Esophagus muscularis mucosa (tissue), 4 donors: Measurements from ENCODE around the gene FGF14. TPM values are rescaled to one million over a fixed set of nuclear protein-coding genes. Genes with fewer than 3 reads are reported as not detected.

Experiments
- DNase-seq: peaks from one replicate; pipeline ENCODE4 v3.0.0-alpha.2; 2017; ENCODE audit errors: extremely low spot score
- H3K27ac ChIP-seq, 4 donors: fragments of 200-600 bp; sonication (generic); replicated peaks in 1 of 4; 1 replicate in 3 of 4; 2 replicates in 1 of 4; pipeline ENCODE4 v1.5.1; 2016 to 2019; ENCODE audit warnings: mild to moderate bottlenecking in 1 of 4
- H3K27me3 ChIP-seq, 4 donors: fragments of 200-600 bp; sonication (generic); one replicate each; pipeline versions ENCODE4 v1.5.1 to v1.6.0; 2016 to 2019
- H3K36me3 ChIP-seq, 4 donors: fragments of 200-600 bp; sonication (generic); one replicate each; pipeline ENCODE4 v1.5.1; 2016 to 2019
- H3K4me1 ChIP-seq, 4 donors: fragments of 200-600 bp; sonication (generic); one replicate each; pipeline ENCODE4 v1.5.1; 2016 to 2019
- H3K4me3 ChIP-seq, 4 donors: fragments of 200-600 bp; sonication (generic); 1 replicate in 2 of 4; 2 replicates in 2 of 4; pipeline ENCODE4 v1.5.1; 2016 to 2019; ENCODE audit warnings: mild to moderate bottlenecking in 4 of 4, moderate library complexity in 1 of 4
- H3K9me3 ChIP-seq, 4 donors: fragments of 200-600 bp; sonication (generic); 1 replicate in 3 of 4; 2 replicates in 1 of 4; pipeline ENCODE4 v1.5.1; 2016 to 2019
- EP300 ChIP-seq: sonication (generic); formaldehyde crosslinking; IDR thresholded peaks from one replicate; pipeline ENCODE4 v1.6.1; 2017; ENCODE audit warnings: antibody characterized with exemption
- POLR2A ChIP-seq: fragments of 450-650 bp; IDR thresholded peaks from one replicate; pipeline ENCODE4 v1.6.1; 2017; ENCODE audit warnings: antibody characterized with exemption, moderate library complexity, mild to moderate bottlenecking, low read depth
- POLR2AphosphoS5 ChIP-seq, 2 donors: sonication (generic); formaldehyde crosslinking; IDR thresholded peaks; one replicate each; pipeline ENCODE4 v1.6.1; 2017; ENCODE audit warnings: antibody characterized with exemption in 2 of 2
- WGBS: methylation state at CpG from one replicate; pipeline ENCODE4 v1.1.5; 2018; 5-methylcytosine and 5-hydroxymethylcytosine counted together
- intact Hi-C: fragments of 100-400 bp; cut with DNase I; formaldehyde crosslinking; loops from one replicate; pipeline ENCODE4 v1.15.1; 2023
- total RNA-seq, 4 donors: library from RNA; depleted of rRNA; stranded (reverse); fragments of >200 nt; gene quantifications; one replicate each; pipeline versions ENCODE4 v1.1.0 to v1.2.1, GENCODE V29; 2016
- TF ChIP-seq, protein P1 (sequence below), 3 experiments: fragments of 200-600 bp in 2 of 3; fragments of 450-650 bp in 1 of 3; sonication (generic) in 2 of 3; IDR thresholded peaks; one replicate each; pipeline ENCODE4 v1.5.1; 2017 to 2019; ENCODE audit warnings: antibody characterized with exemption in 3 of 3, mild to moderate bottlenecking in 2 of 3, moderate library complexity in 1 of 3

Gene FGF14
- total RNA-seq, 4 donors from 2014 or later = 0.33 to 2.1 (median 0.87) TPM

DNA sequence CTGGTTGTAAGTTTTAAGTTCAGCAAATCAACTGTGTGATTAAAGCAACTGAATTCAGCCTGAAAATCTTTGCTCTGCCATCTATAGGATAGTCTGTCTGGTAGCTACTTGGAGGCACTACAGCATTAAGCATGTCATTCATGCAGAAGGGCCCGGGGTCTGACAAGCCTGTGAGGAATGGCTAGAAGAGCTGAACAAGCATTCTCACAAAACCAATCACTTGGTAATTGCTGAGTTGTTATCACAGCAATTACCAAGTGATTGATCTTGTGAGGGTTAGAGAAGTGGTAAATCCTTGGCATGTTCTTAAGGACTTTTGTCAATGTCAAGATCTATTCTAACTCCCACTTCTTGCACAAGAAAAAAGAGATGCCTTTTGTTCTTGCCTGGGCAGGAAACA, 356.1 kb downstream of the FGF14 start:
- Histone ChIP-seq H3K27me3 (no peaks in the 10 kb centered on the region), H3K9me3 (peaks cover 0 to 1% (median 0%) of the 10 kb centered on the region in 4 donors), H3K4me1 (peaks cover 0 to 26% (median 21%) of the 10 kb centered on the region in 4 donors), H3K4me3 (no peak overlapping the region), H3K27ac (no peak overlapping the region), H3K36me3 (no peaks in the 10 kb centered on the region)
- intact Hi-C loops = no loop called here
- 56% methylated on average over 1 of the region's 1 CpG for WGBS
- TF ChIP-seq POLR2AphosphoS5 (IDR thresholded peaks at IDR 0.05) (no peak), EP300 (no peak), POLR2A (no peak)
- TF ChIP-seq, protein P1, sequence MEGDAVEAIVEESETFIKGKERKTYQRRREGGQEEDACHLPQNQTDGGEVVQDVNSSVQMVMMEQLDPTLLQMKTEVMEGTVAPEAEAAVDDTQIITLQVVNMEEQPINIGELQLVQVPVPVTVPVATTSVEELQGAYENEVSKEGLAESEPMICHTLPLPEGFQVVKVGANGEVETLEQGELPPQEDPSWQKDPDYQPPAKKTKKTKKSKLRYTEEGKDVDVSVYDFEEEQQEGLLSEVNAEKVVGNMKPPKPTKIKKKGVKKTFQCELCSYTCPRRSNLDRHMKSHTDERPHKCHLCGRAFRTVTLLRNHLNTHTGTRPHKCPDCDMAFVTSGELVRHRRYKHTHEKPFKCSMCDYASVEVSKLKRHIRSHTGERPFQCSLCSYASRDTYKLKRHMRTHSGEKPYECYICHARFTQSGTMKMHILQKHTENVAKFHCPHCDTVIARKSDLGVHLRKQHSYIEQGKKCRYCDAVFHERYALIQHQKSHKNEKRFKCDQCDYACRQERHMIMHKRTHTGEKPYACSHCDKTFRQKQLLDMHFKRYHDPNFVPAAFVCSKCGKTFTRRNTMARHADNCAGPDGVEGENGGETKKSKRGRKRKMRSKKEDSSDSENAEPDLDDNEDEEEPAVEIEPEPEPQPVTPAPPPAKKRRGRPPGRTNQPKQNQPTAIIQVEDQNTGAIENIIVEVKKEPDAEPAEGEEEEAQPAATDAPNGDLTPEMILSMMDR (IDR thresholded peaks at IDR 0.05) = no peak
- no peak for DNase-seq

DNA sequence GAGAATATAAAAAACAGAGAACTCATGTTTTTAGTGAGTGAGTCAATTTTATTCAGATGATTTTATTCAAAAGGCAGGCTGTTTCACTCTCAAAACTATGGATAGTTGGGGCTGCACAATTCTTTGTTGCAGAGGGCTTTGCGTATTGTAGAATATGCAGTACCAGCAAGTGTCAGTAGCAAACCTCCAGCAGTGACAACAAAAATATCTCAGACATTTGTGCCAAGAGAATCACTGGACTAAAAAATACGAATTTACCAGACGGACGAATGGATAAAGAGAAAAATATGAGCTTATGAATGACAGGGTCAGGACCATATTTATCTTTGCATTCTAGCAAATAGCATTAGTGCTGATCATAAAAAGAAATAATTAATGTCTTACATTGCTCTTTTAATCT, 359.1 kb downstream of the FGF14 start:
- TF ChIP-seq, protein P1 (IDR thresholded peaks at IDR 0.05) = no peak
- H3K27ac ChIP-seq = no peak overlapping the region
- no peaks in the 10 kb centered on the region for H3K27me3 ChIP-seq
- WGBS = 41% methylated on average over 4 of the region's 4 CpGs
- no peaks in the 10 kb centered on the region for H3K36me3 ChIP-seq
- intact Hi-C loops = no loop called here
- H3K4me3 ChIP-seq = no peak overlapping the region
- H3K9me3 ChIP-seq = no peaks in the 10 kb centered on the region
- peaks cover 0 to 36% (median 19%) of the 10 kb centered on the region in 4 donors for H3K4me1 ChIP-seq
- no peak for DNase-seq

DNA sequence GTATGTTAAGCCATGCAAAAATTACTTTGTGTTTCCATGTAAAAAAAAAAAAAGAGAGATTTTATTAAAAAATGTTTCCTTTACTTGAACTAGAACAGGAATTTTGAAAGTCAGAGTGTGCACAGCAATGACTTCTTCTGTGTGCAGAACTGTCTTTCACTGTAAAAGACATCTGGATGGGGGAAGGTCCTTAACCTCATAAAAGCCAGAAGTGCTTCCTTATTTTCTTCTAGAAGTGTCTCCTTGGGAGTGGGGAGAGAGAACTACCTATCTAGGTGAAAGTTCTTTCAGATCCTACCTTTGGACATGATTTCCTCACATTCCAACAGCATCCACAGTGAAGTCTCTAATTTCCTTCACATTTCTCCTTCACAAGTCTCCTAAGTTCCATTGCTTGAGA, 360.3 kb downstream of the FGF14 start:
- Histone ChIP-seq H3K9me3 (no peaks in the 10 kb centered on the region), H3K4me1 (peaks cover 0 to 36% (median 19%) of the 10 kb centered on the region in 4 donors), H3K27ac (no peak overlapping the region), H3K27me3 (no peaks in the 10 kb centered on the region), H3K36me3 (no peaks in the 10 kb centered on the region), H3K4me3 (no peak overlapping the region)
- no peak for DNase-seq
- TF ChIP-seq, protein P1 (IDR thresholded peaks at IDR 0.05) = no peak
- TF ChIP-seq POLR2AphosphoS5 (IDR thresholded peaks at IDR 0.05) (no peak), EP300 (no peak), POLR2A (no peak)
- intact Hi-C loops = no loop called here

DNA sequence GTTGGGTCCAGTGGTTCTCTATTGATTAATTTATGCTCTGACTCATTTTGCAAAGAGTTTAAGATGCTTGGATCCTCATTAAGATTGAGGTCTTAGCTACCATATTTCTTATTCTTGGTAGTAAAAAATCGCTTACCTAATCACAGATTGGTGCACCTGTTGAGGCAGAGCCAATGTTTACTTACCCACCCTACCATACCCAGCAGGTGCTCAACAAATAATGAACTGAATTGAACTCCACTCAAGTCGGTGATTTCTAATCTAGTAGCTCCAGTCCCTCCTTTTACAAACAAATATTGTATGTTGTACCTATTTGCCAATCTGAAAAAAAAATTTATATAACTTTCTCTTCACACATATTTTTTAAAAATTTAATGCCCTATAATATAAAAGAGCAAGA, 361.0 kb downstream of the FGF14 start:
- H3K27ac ChIP-seq = no peak overlapping the region
- WGBS = 87% methylated on average over 2 of the region's 2 CpGs
- intact Hi-C loops = no loop called here
- H3K4me3 ChIP-seq = no peak overlapping the region
- no peaks in the 10 kb centered on the region for H3K9me3 ChIP-seq
- H3K36me3 ChIP-seq = no peaks in the 10 kb centered on the region
- no peak for DNase-seq
- peaks cover 0 to 36% (median 19%) of the 10 kb centered on the region in 4 donors for H3K4me1 ChIP-seq
- TF ChIP-seq POLR2AphosphoS5 (IDR thresholded peaks at IDR 0.05) (no peak), POLR2A (no peak), EP300 (no peak)
- TF ChIP-seq, protein P1 (IDR thresholded peaks at IDR 0.05) = no peak
- H3K27me3 ChIP-seq = no peaks in the 10 kb centered on the region

DNA sequence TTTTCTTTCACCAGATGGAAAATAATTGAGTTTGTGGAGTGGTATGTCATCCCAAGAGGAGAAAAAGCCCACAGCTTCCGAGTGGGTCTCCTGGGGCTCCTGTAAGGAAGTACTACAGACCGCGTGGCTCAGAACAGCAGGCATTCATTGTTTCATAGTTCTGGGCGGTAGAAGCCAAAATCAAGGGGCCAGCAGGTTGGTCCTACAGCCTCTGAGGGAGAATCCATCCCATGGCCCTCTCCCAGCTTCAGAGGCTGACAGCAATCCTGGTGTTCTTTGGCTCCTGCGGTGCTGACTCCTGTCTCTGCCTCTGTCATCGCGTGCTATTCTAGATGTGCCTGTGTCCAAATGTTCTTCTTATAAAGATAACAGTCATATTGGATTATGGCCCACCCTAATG, 362.6 kb downstream of the FGF14 start:
- H3K9me3 ChIP-seq = no peaks in the 10 kb centered on the region
- no peaks in the 10 kb centered on the region for H3K36me3 ChIP-seq
- no peak for TF ChIP-seq POLR2A
- TF ChIP-seq EP300 = no peak
- TF ChIP-seq, protein P1 (IDR thresholded peaks at IDR 0.05) = no peak
- no peak for TF ChIP-seq POLR2AphosphoS5 (IDR thresholded peaks at IDR 0.05)
- H3K4me3 ChIP-seq = no peak overlapping the region
- DNase-seq = no peak
- H3K27ac ChIP-seq = no peak overlapping the region
- intact Hi-C loops = no loop called here
- H3K27me3 ChIP-seq = no peaks in the 10 kb centered on the region
- peaks cover 0 to 36% (median 19%) of the 10 kb centered on the region in 4 donors for H3K4me1 ChIP-seq
- 81% methylated on average over 7 of the region's 7 CpGs for WGBS
